ENCODE measurements around the gene CRACR2B.

DNA sequence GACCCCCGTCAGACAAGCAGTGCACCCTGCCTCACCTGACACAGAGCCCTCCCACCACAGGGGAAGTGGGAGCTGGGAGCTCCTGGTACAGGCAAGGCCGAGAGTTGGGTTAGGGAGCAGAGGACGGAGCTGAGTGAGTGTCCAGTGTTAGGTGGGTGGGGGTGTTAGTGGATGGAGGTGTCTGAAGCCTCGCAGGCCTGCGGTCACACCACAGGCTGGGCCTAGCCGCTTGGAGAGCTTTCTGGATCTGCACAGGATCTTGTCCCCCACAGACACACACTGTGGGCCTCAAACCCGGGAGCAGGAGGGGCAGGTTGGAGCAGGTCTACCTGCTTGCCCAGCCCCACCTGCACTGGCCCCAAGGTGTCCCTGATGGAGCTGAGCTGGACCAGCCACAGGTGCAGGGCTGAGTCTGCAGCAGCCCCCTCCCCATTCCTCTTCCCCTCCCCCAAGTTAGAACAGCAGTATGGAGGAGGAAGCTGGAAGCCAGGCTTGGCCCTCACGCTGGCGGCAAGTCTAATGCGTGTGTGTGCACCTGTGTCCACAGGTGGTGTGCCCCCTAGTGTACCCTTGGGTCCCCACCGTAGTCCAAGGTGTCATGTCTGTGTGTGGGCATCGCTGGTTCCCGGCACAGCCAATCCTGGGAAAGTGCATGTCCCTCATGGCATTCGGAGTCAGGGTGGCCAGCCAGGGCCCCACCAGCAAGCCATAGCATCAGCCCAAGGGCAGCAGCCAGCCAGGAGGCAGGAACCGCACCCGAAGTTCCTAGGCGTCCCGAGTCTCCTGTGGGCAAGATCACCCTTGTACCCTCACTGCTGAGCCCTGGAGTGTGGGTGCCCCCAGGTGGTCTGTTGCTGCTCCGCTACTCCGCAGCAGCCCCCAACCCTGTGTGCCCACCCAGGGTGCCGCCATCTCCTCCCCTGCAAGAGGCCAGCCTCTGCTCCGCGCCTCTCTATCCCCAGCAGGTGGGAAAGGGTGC, 48.5 kb upstream of the CRACR2B start:
- TF ChIP-seq POLR2AphosphoS5 (IDR thresholded peaks at IDR 0.05; ENCODE audit: low read depth, low read length), result no peak
- TF ChIP-seq, protein P1, sequence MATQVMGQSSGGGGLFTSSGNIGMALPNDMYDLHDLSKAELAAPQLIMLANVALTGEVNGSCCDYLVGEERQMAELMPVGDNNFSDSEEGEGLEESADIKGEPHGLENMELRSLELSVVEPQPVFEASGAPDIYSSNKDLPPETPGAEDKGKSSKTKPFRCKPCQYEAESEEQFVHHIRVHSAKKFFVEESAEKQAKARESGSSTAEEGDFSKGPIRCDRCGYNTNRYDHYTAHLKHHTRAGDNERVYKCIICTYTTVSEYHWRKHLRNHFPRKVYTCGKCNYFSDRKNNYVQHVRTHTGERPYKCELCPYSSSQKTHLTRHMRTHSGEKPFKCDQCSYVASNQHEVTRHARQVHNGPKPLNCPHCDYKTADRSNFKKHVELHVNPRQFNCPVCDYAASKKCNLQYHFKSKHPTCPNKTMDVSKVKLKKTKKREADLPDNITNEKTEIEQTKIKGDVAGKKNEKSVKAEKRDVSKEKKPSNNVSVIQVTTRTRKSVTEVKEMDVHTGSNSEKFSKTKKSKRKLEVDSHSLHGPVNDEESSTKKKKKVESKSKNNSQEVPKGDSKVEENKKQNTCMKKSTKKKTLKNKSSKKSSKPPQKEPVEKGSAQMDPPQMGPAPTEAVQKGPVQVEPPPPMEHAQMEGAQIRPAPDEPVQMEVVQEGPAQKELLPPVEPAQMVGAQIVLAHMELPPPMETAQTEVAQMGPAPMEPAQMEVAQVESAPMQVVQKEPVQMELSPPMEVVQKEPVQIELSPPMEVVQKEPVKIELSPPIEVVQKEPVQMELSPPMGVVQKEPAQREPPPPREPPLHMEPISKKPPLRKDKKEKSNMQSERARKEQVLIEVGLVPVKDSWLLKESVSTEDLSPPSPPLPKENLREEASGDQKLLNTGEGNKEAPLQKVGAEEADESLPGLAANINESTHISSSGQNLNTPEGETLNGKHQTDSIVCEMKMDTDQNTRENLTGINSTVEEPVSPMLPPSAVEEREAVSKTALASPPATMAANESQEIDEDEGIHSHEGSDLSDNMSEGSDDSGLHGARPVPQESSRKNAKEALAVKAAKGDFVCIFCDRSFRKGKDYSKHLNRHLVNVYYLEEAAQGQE (IDR thresholded peaks at IDR 0.05; ENCODE audit: insufficient read depth in 1 of 2, low read depth in 2 of 2, low read length in 2 of 2), result no peak
- no peak for TF ChIP-seq SIN3A (IDR thresholded peaks at IDR 0.05; ENCODE audit: borderline replicate concordance, insufficient read depth, low read length)

Measured in PFSK-1 (cell line).